Activated CD4-positive, alpha-beta T cell treated with anti-CD3 and anti-CD28 coated beads, Interleukin-2, amount 50 U/mL, for 16 hours (primary cell): ENCODE measurements around the gene OR13C8.

Source experiments
- DNase-seq: peaks from one replicate; pipeline ENCODE4 v3.0.0-alpha.2; 2020

Gene OR13C8

GRCh38 chr9:104618104-104618503, 49.1 kb downstream of the OR13C8 start, which contains the start of gene OR13C9:
OR13C9 (minus strand) TSS chr9:104618204; CDS start chr9:104618204, 0 bp downstream.
- DNase-seq: no peak
